A673 (cell line): Measurements from ENCODE around the gene AKAP1.

Experiments used
- EZH2 ChIP-seq: fragments of 200-600 bp; sonication (generic); IDR thresholded peaks from 2 replicates; pipeline ENCODE4 v1.6.1; 2017; ENCODE audit warnings: borderline replicate concordance, low read depth, mild to moderate bottlenecking, mixed read lengths, antibody characterized with exemption, low read length; ENCODE audit not compliant: poor library complexity, severe bottlenecking
- TF ChIP-seq, protein P1 (sequence below): fragments of 300-800, 200-600 bp; sonication (generic); conservative IDR thresholded peaks from 2 replicates; pipeline ENCODE4 v1.5.1; 2017; ENCODE audit warnings: low read depth, mild to moderate bottlenecking, antibody characterized with exemption, low read length, moderate library complexity, mixed read lengths

DNA sequence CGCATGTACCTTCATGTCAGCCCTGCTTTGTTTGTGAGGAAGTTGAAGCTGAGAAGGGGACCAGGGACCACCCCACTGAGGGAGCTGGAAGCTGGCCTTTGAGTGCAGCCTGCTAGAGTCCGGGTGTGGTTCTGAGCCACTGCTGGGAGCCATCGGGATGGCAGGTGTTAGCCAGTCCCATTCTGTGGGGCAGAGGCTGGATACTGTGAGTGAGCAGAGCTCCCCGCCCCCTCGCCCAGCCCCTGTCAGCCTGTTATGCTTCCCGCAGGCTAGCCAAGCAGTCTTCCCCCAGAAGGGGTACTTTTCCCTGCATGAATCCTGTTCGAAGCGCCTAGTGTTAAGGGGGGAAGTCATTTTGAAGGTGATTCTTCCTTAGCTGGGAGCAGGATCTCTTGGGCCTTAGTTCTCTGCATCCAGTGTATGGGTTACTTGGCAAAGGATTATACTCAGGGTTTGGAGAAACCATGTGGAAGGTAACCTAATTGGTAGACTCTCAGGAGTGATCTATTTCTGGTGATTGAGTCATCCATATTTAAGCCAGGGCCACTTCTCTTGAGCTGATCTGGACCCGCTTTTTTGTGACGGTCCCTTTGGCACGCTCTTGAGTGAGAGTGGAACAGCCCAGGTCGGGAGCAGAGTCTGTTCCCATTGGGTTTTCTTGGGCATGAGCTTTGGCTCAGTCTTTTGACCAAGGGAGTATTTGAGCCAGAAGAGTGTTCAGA, 23.8 kb downstream of the AKAP1 start:
- TF ChIP-seq, protein P1, sequence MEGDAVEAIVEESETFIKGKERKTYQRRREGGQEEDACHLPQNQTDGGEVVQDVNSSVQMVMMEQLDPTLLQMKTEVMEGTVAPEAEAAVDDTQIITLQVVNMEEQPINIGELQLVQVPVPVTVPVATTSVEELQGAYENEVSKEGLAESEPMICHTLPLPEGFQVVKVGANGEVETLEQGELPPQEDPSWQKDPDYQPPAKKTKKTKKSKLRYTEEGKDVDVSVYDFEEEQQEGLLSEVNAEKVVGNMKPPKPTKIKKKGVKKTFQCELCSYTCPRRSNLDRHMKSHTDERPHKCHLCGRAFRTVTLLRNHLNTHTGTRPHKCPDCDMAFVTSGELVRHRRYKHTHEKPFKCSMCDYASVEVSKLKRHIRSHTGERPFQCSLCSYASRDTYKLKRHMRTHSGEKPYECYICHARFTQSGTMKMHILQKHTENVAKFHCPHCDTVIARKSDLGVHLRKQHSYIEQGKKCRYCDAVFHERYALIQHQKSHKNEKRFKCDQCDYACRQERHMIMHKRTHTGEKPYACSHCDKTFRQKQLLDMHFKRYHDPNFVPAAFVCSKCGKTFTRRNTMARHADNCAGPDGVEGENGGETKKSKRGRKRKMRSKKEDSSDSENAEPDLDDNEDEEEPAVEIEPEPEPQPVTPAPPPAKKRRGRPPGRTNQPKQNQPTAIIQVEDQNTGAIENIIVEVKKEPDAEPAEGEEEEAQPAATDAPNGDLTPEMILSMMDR = no peak
- no peak for TF ChIP-seq EZH2
